Neural cell (in vitro differentiated cells): ENCODE measurements around the gene QRICH2.

ENCODE experiments used
- CTCF ChIP-seq: fragments of 450-650 bp; IDR thresholded peaks from 2 replicates; pipeline ENCODE4 v1.5.1; 2014; ENCODE audit warnings: antibody characterized with exemption, mild to moderate bottlenecking, moderate library complexity; ENCODE audit not compliant: poor library complexity, severe bottlenecking
- MXI1 ChIP-seq: fragments of 450-650 bp; conservative IDR thresholded peaks from 2 replicates; pipeline ENCODE4 v1.6.1; 2014; ENCODE audit warnings: antibody characterized with exemption, mild to moderate bottlenecking; ENCODE audit not compliant: poor library complexity, severe bottlenecking
- POLR2AphosphoS5 ChIP-seq: IDR thresholded peaks from 2 replicates; pipeline ENCODE4 v1.6.1; 2012
- RAD21 ChIP-seq: fragments of 450-650 bp; conservative IDR thresholded peaks from 2 replicates; pipeline ENCODE4 v1.6.1; 2014; ENCODE audit warnings: antibody characterized with exemption, mild to moderate bottlenecking, moderate library complexity
- TAF1 ChIP-seq: IDR thresholded peaks from 2 replicates; pipeline ENCODE4 v1.6.1; 2012; ENCODE audit warnings: low read depth

- TF ChIP-seq CTCF (no peak), POLR2AphosphoS5 (no peak), TAF1 (no peak), RAD21 (no peak), MXI1 (no peak)
Observed at GRCh38 chr17:76317535-76317934, 9.5 kb upstream of the QRICH2 start.
